GM12878 (cell line): ENCODE data around the gene DENND1A. TPM values are rescaled to one million over a fixed set of nuclear protein-coding genes. Genes with fewer than 3 reads are reported as not detected.

Experiments used
- ATAC-seq: fragments of 200-7000 bp; cut with Tn5 transposase; 3 replicates; pipeline ENCODE4 v1.9.1; 2020; ENCODE audit warnings: mild to moderate bottlenecking, moderate library complexity
- BruUV-seq: library from RNA; stranded (reverse); fragments of 400-500 nt; replicated peaks from 2 replicates; lab custom pipeline; 2021; lab: Mats Ljungman, UMichigan
- CTCF ChIA-PET: fragments of 300-600 bp; sonication (Branson Sonifier 250); formaldehyde crosslinking; extraction: SDS; loops from one replicate; lab custom pipeline; 2021; ENCODE audit warnings: inconsistent platforms; lab: Yijun Ruan, JAX
- POLR2A ChIA-PET: fragments of 350-600 bp; formaldehyde crosslinking; extraction: SDS; loops from one replicate; lab custom pipeline; 2021; ENCODE audit warnings: inconsistent platforms; lab: Charles Lee
- RAD21 ChIA-PET: fragments of 300-600 bp; sonication (Branson Sonifier 250); formaldehyde crosslinking; loops from one replicate; lab custom pipeline; 2023; ENCODE audit warnings: antibody characterized with exemption; ENCODE audit not compliant: unreplicated experiment; lab: Charles Lee
- SMC1A ChIA-PET: fragments of 300-600 bp; sonication (Branson Sonifier 250); formaldehyde crosslinking; loops from one replicate; lab custom pipeline; 2023; ENCODE audit not compliant: unreplicated experiment, uncharacterized antibody; lab: Charles Lee
- DNase-seq: peaks from one replicate; pipeline ENCODE4 v3.0.0-alpha.2; 2011; ENCODE audit warnings: low read depth, low spot score
- FAIRE-seq: peaks from 3 replicates; lab custom pipeline; 2011; peaks lifted over from hg19 to GRCh38; lab: Jason Lieb, UNC
- H2AFZ ChIP-seq: 2 replicates; pipeline ENCODE4 v1.6.0; 2011; ENCODE audit warnings: low read depth, low read length, control low read depth; ENCODE audit not compliant: control insufficient read depth
- H3K27ac ChIP-seq: 2 replicates; pipeline ENCODE4 v1.5.1; 2011; ENCODE audit warnings: control low read depth; ENCODE audit not compliant: control insufficient read depth, insufficient read depth
- H3K27me3 ChIP-seq, 2 experiments: replicated peaks in 1 of 2; 2 replicates each; pipeline versions ENCODE4 v1.6.0 to v1.6.1; 2011; ENCODE audit warnings: low read length in 1 of 2; ENCODE audit not compliant: control insufficient read depth in 2 of 2, insufficient read depth in 2 of 2
- H3K36me3 ChIP-seq, 2 experiments: 2 replicates each; pipeline ENCODE4 v1.5.1; 2011; ENCODE audit warnings: low read length in 1 of 2; ENCODE audit not compliant: control insufficient read depth in 2 of 2, insufficient read depth in 2 of 2
- H3K4me1 ChIP-seq: 2 replicates; pipeline ENCODE4 v1.6.1; 2011; ENCODE audit warnings: mild to moderate bottlenecking, low read length, moderate library complexity, mixed read lengths; ENCODE audit not compliant: control insufficient read depth, insufficient read depth
- H3K4me2 ChIP-seq: 2 replicates; pipeline ENCODE4 v1.6.0; 2011; ENCODE audit warnings: control low read depth; ENCODE audit not compliant: control insufficient read depth, insufficient read depth
- H3K4me3 ChIP-seq: fragments of 200-600 bp; sonication (generic); 2 replicates; pipeline ENCODE4 v1.5.1; 2016
- H3K79me2 ChIP-seq: 2 replicates; pipeline ENCODE4 v1.6.0; 2011; ENCODE audit warnings: low read length; ENCODE audit not compliant: control insufficient read depth, insufficient read depth
- H3K9ac ChIP-seq: 2 replicates; pipeline ENCODE4 v1.8.0; 2011; ENCODE audit warnings: low read length, control low read depth, mixed read lengths; ENCODE audit not compliant: control insufficient read depth, insufficient read depth
- H3K9me3 ChIP-seq: replicated peaks from 3 replicates; pipeline ENCODE4 v1.5.1; 2011; ENCODE audit warnings: mild to moderate bottlenecking, low read length; ENCODE audit not compliant: control insufficient read depth, insufficient read depth
- H4K20me1 ChIP-seq: 2 replicates; pipeline ENCODE4 v1.6.0; 2011; ENCODE audit not compliant: control insufficient read depth, insufficient read depth
- ATF7 ChIP-seq: fragments of 450-650 bp; IDR thresholded peaks from 2 replicates; pipeline ENCODE4 v1.6.1; 2016; ENCODE audit warnings: low read depth, mild to moderate bottlenecking
- BHLHE40 ChIP-seq, 2 experiments: fragments of 450-650 bp in 1 of 2; IDR thresholded peaks; 2 replicates each; pipeline ENCODE4 v1.6.1; 2011 to 2017; ENCODE audit warnings: low read depth in 2 of 2, borderline replicate concordance in 1 of 2, improper control_type of control experiment in 1 of 2, low read length in 1 of 2, mild to moderate bottlenecking in 1 of 2
- DPF2 ChIP-seq: fragments of 450-650 bp; IDR thresholded peaks from 2 replicates; pipeline ENCODE4 v1.6.1; 2017; ENCODE audit warnings: mild to moderate bottlenecking
- EED ChIP-seq: sonication (generic); IDR thresholded peaks from 2 replicates; pipeline ENCODE4 v1.6.1; 2016; ENCODE audit warnings: antibody characterized with exemption, low read depth
- ESRRA ChIP-seq: IDR thresholded peaks from 2 replicates; pipeline ENCODE4 v1.6.1; 2012; ENCODE audit warnings: mild to moderate bottlenecking, low read length, improper control_type of control experiment
- HSF1 ChIP-seq: fragments of 150-350 bp; IDR thresholded peaks from 2 replicates; pipeline ENCODE4 v1.6.1; 2014; ENCODE audit warnings: mild to moderate bottlenecking, low read depth, low read length
- MTA2 ChIP-seq: fragments of 450-650 bp; IDR thresholded peaks from 2 replicates; pipeline ENCODE4 v1.6.1; 2016; ENCODE audit warnings: low read depth, mild to moderate bottlenecking, moderate library complexity
- NBN ChIP-seq: fragments of 450-650 bp; IDR thresholded peaks from 2 replicates; pipeline ENCODE4 v1.6.1; 2016
- NRF1 ChIP-seq: conservative IDR thresholded peaks from 2 replicates; pipeline ENCODE4 v1.6.1; 2011; ENCODE audit warnings: mild to moderate bottlenecking, low read depth, low read length, improper control_type of control experiment
- SREBF1 ChIP-seq: IDR thresholded peaks from 2 replicates; pipeline ENCODE4 v1.6.1; 2012; ENCODE audit warnings: mild to moderate bottlenecking, low read length
- ZNF207 ChIP-seq: fragments of 450-650 bp; IDR thresholded peaks from 2 replicates; pipeline ENCODE4 v1.6.1; 2014; ENCODE audit warnings: antibody characterized with exemption, mild to moderate bottlenecking, borderline replicate concordance
- WGBS: methylation state at CpG from one replicate; pipeline ENCODE4 v1.1.6; 2016; ENCODE audit warnings: low lambda C conversion rate; ENCODE audit not compliant: insufficient replicate concordance, insufficient coverage; ENCODE audit errors: missing lambda C conversion rate; 5-methylcytosine and 5-hydroxymethylcytosine counted together
- in situ Hi-C: fragments of 300-500 bp; cut with MboI; formaldehyde crosslinking; loops from 9 replicates; pipeline ENCODE4 v1.14.3; 2018; ENCODE audit warnings: mixed read lengths
- intact Hi-C: fragments of 100-400 bp; cut with micrococcal nuclease; formaldehyde crosslinking; loops from one replicate; pipeline ENCODE4 v1.14.2; 2022; ENCODE audit not compliant: unreplicated experiment
- polyA plus RNA-seq, 11 experiments: library from polyadenylated mRNA; depleted of rRNA in 4 of 11; unstranded in 6 of 11; stranded (reverse) in 5 of 11; fragments of >200 nt; fragmentation: Nextera tagmentation in 4 of 11; fragmentation: Illumina TruSeq in 1 of 11; extraction: Ambion mirVana in 4 of 11; extraction: Trizol in 1 of 11; gene quantifications; 1 replicate in 1 of 11; 2 replicates in 10 of 11; pipeline versions ENCODE4 v1.2.1 to v1.2.3, GENCODE V29; 2011 to 2016; ENCODE audit warnings: inconsistent platforms in 2 of 11, missing spikeins in 2 of 11, low read depth in 1 of 11
- total RNA-seq, 4 experiments: library from RNA; depleted of rRNA in 3 of 4; stranded (reverse); fragments of >200 nt in 3 of 4; fragmentation: Illumina TruSeq in 1 of 4; extraction: Trizol in 1 of 4; gene quantifications; 2 replicates each; pipeline versions ENCODE4 v1.2.1 to v1.2.3, GENCODE V29; 2013 to 2021
- TF ChIP-seq, protein P1 (sequence below): IDR thresholded peaks from 2 replicates; pipeline ENCODE4 v1.6.1; 2011; ENCODE audit warnings: low read depth, low read length, improper control_type of control experiment, borderline replicate concordance
- TF ChIP-seq, protein P2 (sequence below): fragments of 450-650 bp; formaldehyde crosslinking; IDR thresholded peaks from 2 replicates; pipeline ENCODE4 v1.5.0; 2022; ENCODE audit warnings: mild to moderate bottlenecking, missing genetic modification characterization

DENND1A gene
- total and polyA plus RNA-seq, 10 of the 15 experiments (the other 5 are each of a cell fraction or from before 2014, with no cell fraction given) = 14.1 to 48.6 (median 35.2) TPM

GRCh38 chr9:123480791-123481190 is 449.1 kb downstream of the DENND1A start:
- TF ChIP-seq BHLHE40 (IDR thresholded peaks at IDR 0.05; ENCODE audit: borderline replicate concordance in 1 of 2, low read depth in 2 of 2, low read length in 1 of 2) (no peak), ATF7 (no peak)
- ChIA-PET CTCF (no interaction called here), SMC1A (interaction anchor here (1.1 to 1.2 kb wide), 2 partner anchors 8 to 13 kb away, joined by 3 read pairs; no protein-coding TSS in a partner anchor), RAD21 (no interaction called here), POLR2A (no interaction called here)
- intact Hi-C loops (no loop called here), in situ Hi-C loops (no loop called here)
- Histone ChIP-seq H3K9ac (no peak overlapping the region), H3K79me2 (no peaks in the 10 kb centered on the region), H3K36me3 (no peaks in the 10 kb centered on the region), H4K20me1 (no peaks in the 10 kb centered on the region), H3K4me1 (no peaks in the 10 kb centered on the region), H3K4me3 (no peak overlapping the region), H3K27me3 (no peaks in the 10 kb centered on the region), H3K9me3 (no peaks in the 10 kb centered on the region), H2AFZ (no peak overlapping the region), H3K4me2 (no peak overlapping the region), H3K27ac (no peak overlapping the region)
- ATAC-seq (no peak), DNase-seq (no peak), FAIRE-seq (no peak)
- BruUV-seq = no TSS peak
- over 99% methylated on average over 8 of the region's 8 CpGs for WGBS

- intact Hi-C loops = no loop called here
- ATAC-seq = no peak
- 97% methylated on average over 9 of the region's 9 CpGs for WGBS
- no peak for FAIRE-seq
- Histone ChIP-seq H3K27me3 (no peaks in the 10 kb centered on the region), H3K79me2 (no peaks in the 10 kb centered on the region), H3K9ac (no peak overlapping the region), H3K36me3 (no peaks in the 10 kb centered on the region), H3K4me2 (no peak overlapping the region), H2AFZ (no peak overlapping the region), H3K27ac (no peak overlapping the region), H4K20me1 (no peaks in the 10 kb centered on the region), H3K4me3 (no peak overlapping the region), H3K4me1 (no peaks in the 10 kb centered on the region), H3K9me3 (no peaks in the 10 kb centered on the region)
- ChIA-PET POLR2A (no interaction called here), SMC1A (interaction anchor here (1.1 to 1.2 kb wide), 2 partner anchors 8 to 14 kb away, joined by 3 read pairs; no protein-coding TSS in a partner anchor), CTCF (no interaction called here), RAD21 (no interaction called here)
- in situ Hi-C loops = no loop called here
- no peak for DNase-seq
- no TSS peak for BruUV-seq
- no peak for TF ChIP-seq ZNF207
- TF ChIP-seq EED = no peak
- TF ChIP-seq, protein P1, sequence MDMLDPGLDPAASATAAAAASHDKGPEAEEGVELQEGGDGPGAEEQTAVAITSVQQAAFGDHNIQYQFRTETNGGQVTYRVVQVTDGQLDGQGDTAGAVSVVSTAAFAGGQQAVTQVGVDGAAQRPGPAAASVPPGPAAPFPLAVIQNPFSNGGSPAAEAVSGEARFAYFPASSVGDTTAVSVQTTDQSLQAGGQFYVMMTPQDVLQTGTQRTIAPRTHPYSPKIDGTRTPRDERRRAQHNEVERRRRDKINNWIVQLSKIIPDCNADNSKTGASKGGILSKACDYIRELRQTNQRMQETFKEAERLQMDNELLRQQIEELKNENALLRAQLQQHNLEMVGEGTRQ = no peak
- no peak for TF ChIP-seq NBN
- no peak for TF ChIP-seq SREBF1
- no peak for TF ChIP-seq HSF1
- no peak for TF ChIP-seq ESRRA
- TF ChIP-seq, protein P2, sequence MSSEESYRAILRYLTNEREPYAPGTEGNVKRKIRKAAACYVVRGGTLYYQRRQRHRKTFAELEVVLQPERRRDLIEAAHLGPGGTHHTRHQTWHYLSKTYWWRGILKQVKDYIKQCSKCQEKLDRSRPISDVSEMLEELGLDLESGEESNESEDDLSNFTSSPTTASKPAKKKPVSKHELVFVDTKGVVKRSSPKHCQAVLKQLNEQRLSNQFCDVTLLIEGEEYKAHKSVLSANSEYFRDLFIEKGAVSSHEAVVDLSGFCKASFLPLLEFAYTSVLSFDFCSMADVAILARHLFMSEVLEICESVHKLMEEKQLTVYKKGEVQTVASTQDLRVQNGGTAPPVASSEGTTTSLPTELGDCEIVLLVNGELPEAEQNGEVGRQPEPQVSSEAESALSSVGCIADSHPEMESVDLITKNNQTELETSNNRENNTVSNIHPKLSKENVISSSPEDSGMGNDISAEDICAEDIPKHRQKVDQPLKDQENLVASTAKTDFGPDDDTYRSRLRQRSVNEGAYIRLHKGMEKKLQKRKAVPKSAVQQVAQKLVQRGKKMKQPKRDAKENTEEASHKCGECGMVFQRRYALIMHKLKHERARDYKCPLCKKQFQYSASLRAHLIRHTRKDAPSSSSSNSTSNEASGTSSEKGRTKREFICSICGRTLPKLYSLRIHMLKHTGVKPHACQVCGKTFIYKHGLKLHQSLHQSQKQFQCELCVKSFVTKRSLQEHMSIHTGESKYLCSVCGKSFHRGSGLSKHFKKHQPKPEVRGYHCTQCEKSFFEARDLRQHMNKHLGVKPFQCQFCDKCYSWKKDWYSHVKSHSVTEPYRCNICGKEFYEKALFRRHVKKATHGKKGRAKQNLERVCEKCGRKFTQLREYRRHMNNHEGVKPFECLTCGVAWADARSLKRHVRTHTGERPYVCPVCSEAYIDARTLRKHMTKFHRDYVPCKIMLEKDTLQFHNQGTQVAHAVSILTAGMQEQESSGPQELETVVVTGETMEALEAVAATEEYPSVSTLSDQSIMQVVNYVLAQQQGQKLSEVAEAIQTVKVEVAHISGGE (CRISPR knock-in tag) = no peak
- TF ChIP-seq DPF2 = no peak
- TF ChIP-seq MTA2 = no peak
- TF ChIP-seq NRF1 = no peak
Observed at GRCh38 chr9:123480096-123480495, 449.8 kb downstream of the DENND1A start.
